K562 (cell line): Measurements from ENCODE around the gene BRPF1. TPM values are rescaled to one million over a fixed set of nuclear protein-coding genes. Genes with fewer than 3 reads are reported as not detected.

Source experiments
- BCL6 ChIP-seq: fragments of 250-450 bp; sonication (Bioruptor Pico); IDR thresholded peaks from 2 replicates; pipeline ENCODE4 v1.4.0; 2020
- BHLHE40 ChIP-seq: IDR thresholded peaks from 2 replicates; pipeline ENCODE4 v1.6.1; 2011; ENCODE audit warnings: low read length, improper control_type of control experiment
- CBX3 ChIP-seq, 2 experiments: IDR thresholded peaks; 1 replicate in 1 of 2; 2 replicates in 1 of 2; pipeline ENCODE4 v1.6.1; 2012; ENCODE audit warnings: inconsistent platforms in 2 of 2, low read length in 2 of 2, borderline replicate concordance in 1 of 2, control low read depth in 1 of 2
- CREB3 ChIP-seq: fragments of 450-650 bp; conservative IDR thresholded peaks from 2 replicates; pipeline ENCODE4 v1.6.1; 2016; ENCODE audit warnings: missing genetic modification characterization, low read depth, mild to moderate bottlenecking, missing compliant biosample characterization, moderate library complexity
- E2F4 ChIP-seq: sonication (generic); formaldehyde crosslinking; IDR thresholded peaks from 2 replicates; pipeline ENCODE4 v1.8.0; 2022; ENCODE audit warnings: mild to moderate bottlenecking, low read depth, missing genetic modification reagents
- ESRRA ChIP-seq: fragments of 450-650 bp; IDR thresholded peaks from 2 replicates; pipeline ENCODE4 v1.6.1; 2014; ENCODE audit warnings: low read depth, mild to moderate bottlenecking, moderate library complexity, borderline replicate concordance
- FOXK2 ChIP-seq, 2 experiments: fragments of 450-650 bp; IDR thresholded peaks in 1 of 2; conservative IDR thresholded peaks in 1 of 2; 2 replicates each; pipeline ENCODE4 v1.6.1; 2016; ENCODE audit warnings: low read depth in 2 of 2, mild to moderate bottlenecking in 1 of 2
- GABPB1 ChIP-seq: sonication (generic); formaldehyde crosslinking; IDR thresholded peaks from 2 replicates; pipeline ENCODE4 v1.8.0; 2022; ENCODE audit warnings: mild to moderate bottlenecking, missing genetic modification reagents
- HDAC2 ChIP-seq: fragments of 450-650 bp; IDR thresholded peaks from 2 replicates; pipeline ENCODE4 v1.6.1; 2016; ENCODE audit warnings: mild to moderate bottlenecking
- HMG20B ChIP-seq: fragments of 250-450 bp; sonication (Bioruptor Pico); IDR thresholded peaks from 2 replicates; pipeline ENCODE4 v1.5.0; 2021; ENCODE audit warnings: mild to moderate bottlenecking
- JUNB ChIP-seq: fragments of 450-650 bp; formaldehyde crosslinking; conservative IDR thresholded peaks from 2 replicates; pipeline ENCODE4 v1.4.0; 2020; ENCODE audit warnings: mild to moderate bottlenecking
- MCM7 ChIP-seq, 2 experiments: fragments of 450-650 bp; IDR thresholded peaks; 2 replicates each; pipeline ENCODE4 v1.6.1; 2016 to 2018
- MTA3 ChIP-seq: fragments of 450-650 bp; formaldehyde crosslinking; IDR thresholded peaks from 2 replicates; pipeline ENCODE4 v1.6.1; 2017; ENCODE audit warnings: mild to moderate bottlenecking, borderline replicate concordance
- PHF20 ChIP-seq: fragments of 450-650 bp; IDR thresholded peaks from 2 replicates; pipeline ENCODE4 v1.6.1; 2018; ENCODE audit not compliant: partially characterized antibody
- PURB ChIP-seq: sonication (generic); formaldehyde crosslinking; IDR thresholded peaks from 2 replicates; pipeline ENCODE4 v1.9.0; 2021; ENCODE audit warnings: low read depth, mild to moderate bottlenecking, missing genetic modification reagents
- RBM14 ChIP-seq: fragments of 200-400 bp; formaldehyde crosslinking; IDR thresholded peaks from 2 replicates; pipeline ENCODE4 v1.6.1; 2018; ENCODE audit warnings: low read depth, mild to moderate bottlenecking, low read length, moderate library complexity, borderline replicate concordance; ENCODE audit not compliant: insufficient read depth
- SNRNP70 ChIP-seq: fragments of 200-400 bp; formaldehyde crosslinking; optimal IDR thresholded peaks from 2 replicates; pipeline ENCODE3; 2017; ENCODE audit warnings: low read depth, low read length
- SUPT5H ChIP-seq: fragments of 450-650 bp; IDR thresholded peaks from 2 replicates; pipeline ENCODE4 v1.6.1; 2016
- TAL1 ChIP-seq: fragments of 450-650 bp; IDR thresholded peaks from 2 replicates; pipeline ENCODE4 v1.6.1; 2016; ENCODE audit warnings: mild to moderate bottlenecking
- TBP ChIP-seq: optimal IDR thresholded peaks from 2 replicates; pipeline ENCODE3; 2011; ENCODE audit warnings: low read depth, low read length, improper control_type of control experiment
- TCF15 ChIP-seq: fragments of 250-450 bp; sonication (Bioruptor Pico); IDR thresholded peaks from 2 replicates; pipeline ENCODE4 v1.8.0; 2022; ENCODE audit warnings: moderate library complexity, mild to moderate bottlenecking, inconsistent platforms
- TOE1 ChIP-seq, 2 experiments: fragments of 450-650 bp in 1 of 2; sonication (generic) in 1 of 2; formaldehyde crosslinking in 1 of 2; IDR thresholded peaks; 2 replicates each; pipeline versions ENCODE4 v1.7.1 to v1.8.0; 2016 to 2022; ENCODE audit warnings: borderline replicate concordance in 2 of 2, mild to moderate bottlenecking in 2 of 2, antibody characterized with exemption in 1 of 2, inconsistent platforms in 1 of 2, low read depth in 1 of 2, missing genetic modification reagents in 1 of 2, moderate library complexity in 1 of 2
- XRCC3 ChIP-seq: fragments of 450-650 bp; IDR thresholded peaks from 2 replicates; pipeline ENCODE4 v1.6.1; 2017; ENCODE audit warnings: mild to moderate bottlenecking, moderate library complexity
- ZBTB17 ChIP-seq: fragments of 450-650 bp; formaldehyde crosslinking; IDR thresholded peaks from 2 replicates; pipeline ENCODE4 v1.4.0; 2020; ENCODE audit warnings: mild to moderate bottlenecking
- ZFPM2 ChIP-seq: fragments of 250-450 bp; sonication (Bioruptor Pico); IDR thresholded peaks from 2 replicates; pipeline ENCODE4 v1.5.1; 2022; ENCODE audit warnings: mild to moderate bottlenecking
- ZNF512 ChIP-seq: IDR thresholded peaks from 2 replicates; pipeline ENCODE4 v1.6.1; 2016; ENCODE audit warnings: missing genetic modification characterization, missing compliant biosample characterization
- polyA plus RNA-seq, 8 experiments: library from polyadenylated mRNA; depleted of rRNA in 4 of 8; stranded (reverse) in 5 of 8; unstranded in 3 of 8; fragments of >200 nt; fragmentation: Nextera tagmentation in 2 of 8; fragmentation: Illumina TruSeq in 1 of 8; extraction: Ambion mirVana in 2 of 8; extraction: Trizol in 1 of 8; gene quantifications; 2 replicates each; pipeline versions ENCODE4 v1.2.1 to v1.2.3, GENCODE V29; 2011 to 2014; ENCODE audit warnings: inconsistent platforms in 1 of 8, missing spikeins in 1 of 8
- total RNA-seq, 7 experiments: library from RNA; depleted of rRNA in 6 of 7; stranded (reverse); fragments of >200 nt in 6 of 7; fragmentation: Illumina TruSeq in 2 of 7; extraction: Trizol in 2 of 7; gene quantifications; 2 replicates each; pipeline versions ENCODE4 v1.2.1 to v1.2.3, GENCODE V29; 2011 to 2021; ENCODE audit warnings: low replicate concordance in 1 of 7

The BRPF1 gene
- total and polyA plus RNA-seq, 9 of the 15 experiments (the other 6 are each of a cell fraction or from before 2014, with no cell fraction given): 1.1 to 40.2 (median 23.5) TPM

- TF ChIP-seq JUNB (CRISPR knock-in tag) (no peak), FOXK2 (conservative IDR thresholded peaks at IDR 0.05 in 1 of 2, IDR thresholded peaks at IDR 0.05 in 1 of 2; ENCODE audit: low read depth in 2 of 2) (no peak), E2F4 (no peak), CREB3 (tag) (0 out of 2 replicates have a peak, but pooled peaks have one; percentile 20), MCM7 (IDR thresholded peaks at IDR 0.05) (no peak), BHLHE40 (no peak), MTA3 (peak; percentile 18; the same call in 1 of the 2 replicates), CBX3 (IDR thresholded peaks at IDR 0.05; ENCODE audit: borderline replicate concordance in 1 of 2, low read length in 2 of 2) (peak in 1 of 2 experiments; percentile 57; a peak in 1 of 3 replicates), TAL1 (no peak), ZNF512 (tag) (no peak), ESRRA (peak; percentile 95), TOE1 (IDR thresholded peaks at IDR 0.05; ENCODE audit: borderline replicate concordance) (no peak), TOE1 (CRISPR knock-in tag; IDR thresholded peaks at IDR 0.05; ENCODE audit: borderline replicate concordance, low read depth) (no peak), PURB (no peak), GABPB1 (CRISPR knock-in tag) (no peak; the same call in 1 of the 2 replicates), PHF20 (peak; percentile 8), ZFPM2 (CRISPR knock-in tag) (no peak), XRCC3 (no peak), TBP (no peak), RBM14 (no peak), HMG20B (CRISPR knock-in tag) (no peak), SUPT5H (0 out of 2 replicates have a peak, but pooled peaks have one; percentile 66), ZBTB17 (no peak), BCL6 (CRISPR knock-in tag) (0 out of 2 replicates have a peak, but pooled peaks have one; percentile 20), SNRNP70 (no peak), TCF15 (CRISPR knock-in tag) (0 out of 2 replicates have a peak, but pooled peaks have one; percentile 68), HDAC2 (peak; percentile 86)
Observed at GRCh38 chr3:9791790-9792404, 60.4 kb downstream of the BRPF1 start (continued).
